H4 (cell line): ENCODE data around the gene RPL36. TPM values are rescaled to one million over a fixed set of nuclear protein-coding genes. Genes with fewer than 3 reads are reported as not detected.
A peak's percentile ranks its signal among the peaks of the same experiment; 100 is the strongest.
"Not testable (repeated sequence)": the region's sequence is repeated elsewhere in the genome, so short reads cannot be mapped to it uniquely, and the experiment has no call there.

Experiments
- DNase-seq: peaks from one replicate; pipeline ENCODE4 v3.0.0-alpha.2; 2015; ENCODE audit warnings: low spot score
- total RNA-seq: library from RNA; depleted of rRNA; stranded (reverse); fragments of >200 nt; shearing (Covaris generic); gene quantifications from 2 replicates; pipeline ENCODE4 v1.2.3, GENCODE V29; 2014

The RPL36 gene
- total RNA-seq, 1 experiment from 2014 or later, result 933 TPM

- DNase-seq, result no peak
These were observed 16.3 kb upstream of the RPL36 start for GRCh38 chr19:5673752-5674151.

- DNase-seq, result no peak
These were observed 15.4 kb upstream of the RPL36 start for GRCh38 chr19:5674714-5675113.

- no peak for DNase-seq
These were observed 13.9 kb upstream of the RPL36 start for GRCh38 chr19:5676105-5676771.

- no peak for DNase-seq
These were observed 13.4 kb upstream of the RPL36 start for GRCh38 chr19:5676772-5677105.

GRCh38 chr19:5677136-5677535 lies 13.0 kb upstream of the RPL36 start:
- no peak for DNase-seq

GRCh38 chr19:5677580-5677979 lies 12.5 kb upstream of the RPL36 start:
- no peak for DNase-seq

GRCh38 chr19:5678071-5678718 lies 11.9 kb upstream of the RPL36 start:
- no peak for DNase-seq

- DNase-seq, result peak; percentile 2
These were observed 10.6 kb upstream of the RPL36 start for GRCh38 chr19:5679289-5680083.

GRCh38 chr19:5680084-5680436 lies 10.0 kb upstream of the RPL36 start:
- no peak for DNase-seq

- DNase-seq, result peak; percentile 98
These were observed 9.4 kb upstream of the RPL36 start, which contains the start of the genes HSD11B1L and MICOS13 for GRCh38 chr19:5680437-5681368. Gene HSD11B1L (plus strand): TSS chr19:5681027. CDS start chr19:5684833, 3,806 bp downstream. Gene MICOS13 (minus strand): TSS chr19:5680516. CDS start chr19:5680486, 30 bp downstream.

GRCh38 chr19:5681391-5682106 lies 8.5 kb upstream of the RPL36 start:
- no peak for DNase-seq

GRCh38 chr19:5682107-5682482 lies 8.0 kb upstream of the RPL36 start:
- DNase-seq, result no peak

- DNase-seq, result no peak
These were observed 6.8 kb upstream of the RPL36 start for GRCh38 chr19:5683177-5683886.

- no peak for DNase-seq
These were observed 5.2 kb upstream of the RPL36 start for GRCh38 chr19:5684694-5685430.

- DNase-seq, result no peak
These were observed 3.8 kb upstream of the RPL36 start for GRCh38 chr19:5686326-5686646.

GRCh38 chr19:5686647-5687359 lies 3.3 kb upstream of the RPL36 start:
- peak; percentile 81 for DNase-seq

GRCh38 chr19:5687360-5688198 lies 2.5 kb upstream of the RPL36 start:
- DNase-seq, result no peak

GRCh38 chr19:5688262-5688881 lies 1.7 kb upstream of the RPL36 start:
- DNase-seq, result not testable (repeated sequence)
